GM18507 (cell line): ENCODE results near the gene KRTAP1-5.
"Not testable (repeated sequence)": the region's sequence is repeated elsewhere in the genome, so short reads cannot be mapped to it uniquely, and the experiment has no call there.

Experiments used
- DNase-seq: peaks from one replicate; pipeline ENCODE4 v3.0.0; 2011; ENCODE audit warnings: low read depth; ENCODE audit not compliant: insufficient read length; ENCODE audit errors: extremely low spot score
- FAIRE-seq: peaks from 2 replicates; lab custom pipeline; 2011; peaks lifted over from hg19 to GRCh38; lab: Jason Lieb, UNC

Gene KRTAP1-5

GRCh38 chr17:41052566-41052965 lies 25.6 kb upstream of the KRTAP1-5 start:
- FAIRE-seq: no peak

DNA sequence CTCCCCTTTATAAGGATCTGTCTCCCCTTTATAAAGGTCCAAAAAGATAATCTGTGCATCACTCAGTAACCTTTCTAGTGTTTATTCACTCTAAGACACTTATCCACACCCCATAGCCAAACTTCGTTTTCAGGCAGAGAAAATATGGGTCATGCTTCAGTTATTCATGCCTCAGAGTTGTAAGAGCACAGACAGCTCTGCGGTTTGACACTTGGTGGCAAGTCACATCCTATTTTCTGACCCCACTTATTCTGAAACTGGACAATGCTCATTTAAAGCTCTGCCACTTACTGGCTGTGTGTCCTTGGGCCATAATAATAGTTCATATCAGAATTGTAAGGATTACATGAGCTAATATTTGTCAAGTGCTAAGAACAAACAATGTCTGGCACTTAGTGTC lies 22.1 kb upstream of the KRTAP1-5 start:
- FAIRE-seq (no peak), DNase-seq (peak; percentile 17)

More at GRCh38 chr17:41052566-41052965, 25.6 kb upstream of the KRTAP1-5 start:
- DNase-seq: no peak

GRCh38 chr17:41048441-41048840 lies 21.4 kb upstream of the KRTAP1-5 start:
- DNase-seq (no peak), FAIRE-seq (no peak)

DNA sequence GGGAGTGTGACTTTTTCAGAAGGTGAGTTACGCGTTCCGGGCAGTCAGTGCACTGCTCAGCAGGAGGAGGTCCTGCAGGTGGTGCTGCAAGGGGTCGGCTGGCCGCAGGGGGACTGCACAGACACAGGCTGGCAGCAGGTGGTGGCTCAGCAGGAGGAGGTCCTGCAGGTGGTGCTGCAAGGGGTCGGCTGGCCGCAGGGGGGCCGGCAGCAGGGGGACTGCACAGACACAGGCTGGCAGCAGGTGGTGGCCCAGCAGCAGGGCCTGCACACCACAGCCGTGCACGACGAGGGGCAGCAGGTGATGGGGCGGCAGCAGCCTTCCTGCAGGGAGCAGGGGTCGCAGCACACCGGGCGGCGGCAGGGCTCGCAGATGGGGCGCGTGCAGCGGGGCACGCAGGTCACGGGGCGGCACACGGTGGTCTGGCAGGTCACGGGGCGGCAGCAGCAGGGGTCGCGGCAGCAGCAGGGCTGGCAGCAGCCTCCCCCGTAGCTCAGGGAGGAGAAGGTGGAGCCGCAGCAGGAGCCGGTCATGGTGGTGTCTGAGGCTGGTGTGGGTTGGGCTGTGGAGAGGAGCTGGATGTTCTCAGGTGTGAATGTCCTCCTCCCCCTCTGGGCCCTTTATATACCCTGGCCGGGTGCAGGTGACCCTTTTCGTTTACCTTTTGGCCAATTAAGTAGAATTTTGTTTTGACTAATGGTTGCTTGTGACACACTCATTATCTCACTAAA lies 19.9 kb upstream of the KRTAP1-5 start, which contains the start of gene KRTAP2-1:
KRTAP2-1 (minus strand) TSS at position 582 of the 731 bp plus-strand sequence; CDS start at position 533, 49 bp downstream.
- DNase-seq: not testable (repeated sequence)

DNA sequence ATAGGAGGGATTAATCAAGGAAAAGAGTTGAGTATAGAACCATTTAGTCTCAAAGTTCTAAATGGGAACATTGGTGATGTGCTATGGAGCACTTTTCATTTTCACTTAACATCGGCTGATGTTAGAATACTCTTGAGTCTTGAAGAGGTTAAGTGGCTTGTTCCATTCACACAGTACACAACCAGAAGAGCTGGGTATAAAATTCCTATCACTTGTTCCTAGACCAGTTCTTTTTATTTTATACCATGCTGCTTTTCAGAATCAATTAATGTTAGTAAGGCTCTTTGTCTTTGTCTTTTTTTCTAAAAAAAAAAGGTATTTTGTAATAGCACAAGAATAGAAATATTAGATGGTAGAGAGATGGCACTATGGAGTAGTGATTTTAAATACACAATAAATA lies 15.9 kb upstream of the KRTAP1-5 start:
- no peak for DNase-seq
- FAIRE-seq: no peak

More for the DNA sequence above, 19.9 kb upstream of the KRTAP1-5 start, which contains the start of gene KRTAP2-1:
- not testable (repeated sequence) for FAIRE-seq

GRCh38 chr17:41040783-41041571 lies 14.0 kb upstream of the KRTAP1-5 start, which contains the start of gene KRTAP1-1:
KRTAP1-1 (minus strand) TSS chr17:41041450; CDS start chr17:41041397, 53 bp downstream.
- DNase-seq, FAIRE-seq: not testable (repeated sequence)

DNA sequence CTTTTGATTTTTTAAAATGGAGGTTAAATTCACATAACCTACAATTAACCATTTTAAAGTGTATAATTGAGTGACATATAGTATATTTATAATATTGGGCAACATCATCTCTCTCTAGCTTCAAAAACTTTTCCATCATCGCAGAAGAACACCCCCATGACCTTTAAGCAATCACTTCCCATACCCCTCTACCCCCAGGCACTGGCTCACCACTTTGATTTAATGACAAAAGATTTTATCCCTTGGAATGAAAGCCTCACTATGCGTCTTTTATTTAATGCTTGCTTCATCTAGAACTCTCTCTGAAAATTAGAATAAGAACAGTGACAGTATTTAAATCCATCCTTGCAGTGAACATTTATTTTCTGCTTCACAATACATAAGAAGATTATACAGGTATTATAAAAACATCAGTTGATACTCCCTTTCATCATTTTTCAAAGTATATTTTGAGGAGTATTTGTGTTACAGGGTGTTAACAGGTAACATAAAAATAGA lies 10.9 kb upstream of the KRTAP1-5 start:
- FAIRE-seq (no peak), DNase-seq (no peak)

DNA sequence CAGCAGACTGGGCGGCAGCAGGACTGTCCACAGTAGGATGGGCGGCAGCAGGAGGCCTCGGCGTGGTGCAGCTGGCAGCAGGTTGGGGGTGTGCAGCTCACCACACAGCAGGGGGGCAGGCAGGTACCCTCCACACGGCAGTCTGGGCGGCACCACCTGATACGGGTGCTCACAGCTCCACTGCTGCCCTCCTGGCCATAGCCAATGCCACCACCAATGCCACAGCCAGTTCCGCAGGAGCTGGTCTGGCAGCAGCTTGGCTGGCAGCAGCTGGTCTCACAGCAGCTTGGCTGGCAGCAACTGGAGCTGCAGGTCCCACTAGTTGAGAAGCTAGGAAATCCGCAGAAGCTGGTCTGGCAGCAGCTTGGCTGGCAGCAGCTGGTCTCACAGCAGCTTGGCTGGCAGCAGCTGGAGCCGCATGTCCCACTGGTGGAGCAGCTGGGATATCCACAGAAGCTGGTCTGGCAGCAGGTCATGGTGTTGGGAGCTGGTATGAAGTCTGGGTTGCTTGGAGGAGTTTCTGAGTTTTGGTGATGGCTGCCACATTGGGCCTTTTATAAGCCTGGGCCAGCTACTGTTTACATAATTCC lies 7.4 kb upstream of the KRTAP1-5 start, which contains the start of gene KRTAP1-3:
KRTAP1-3 (minus strand) TSS at position 529 of the 590 bp plus-strand sequence; CDS start at position 476, 53 bp downstream.
- FAIRE-seq, DNase-seq: not testable (repeated sequence)

DNA sequence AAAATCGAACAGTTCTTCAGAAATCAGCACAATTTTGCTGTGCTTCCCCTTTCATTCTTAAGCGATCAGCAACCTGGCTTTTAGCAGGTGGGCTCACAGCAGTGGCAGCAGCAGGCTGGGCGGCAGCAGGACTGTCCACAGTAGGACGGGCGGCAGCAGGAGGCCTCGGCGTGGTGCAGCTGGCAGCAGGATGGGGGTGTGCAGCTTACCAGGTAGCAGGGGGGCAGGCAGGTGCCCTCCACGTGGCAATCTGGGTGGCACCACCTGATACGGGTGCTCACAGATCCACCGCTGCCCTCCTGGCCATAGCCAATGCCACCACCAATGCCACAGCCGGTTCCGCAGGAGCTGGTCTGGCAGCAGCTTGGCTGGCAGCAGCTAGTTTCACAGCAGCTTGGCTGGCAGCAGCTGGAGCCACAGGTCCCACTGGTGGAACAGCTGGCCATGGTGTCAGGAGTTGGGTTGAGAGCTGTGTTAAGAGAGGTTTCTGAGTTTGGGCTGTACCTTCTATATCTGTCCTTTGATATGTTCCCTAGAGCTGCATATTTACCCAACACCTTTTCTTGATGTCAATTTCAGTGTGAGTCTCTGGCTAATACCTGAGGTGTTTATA lies 2.7 kb upstream of the KRTAP1-5 start, which contains the start of gene KRTAP1-4:
KRTAP1-4 (minus strand) TSS at position 563 of the 613 bp plus-strand sequence; CDS start at position 446, 117 bp downstream.
- FAIRE-seq (no peak), DNase-seq (no peak)

- FAIRE-seq: no peak
- DNase-seq: no peak
These were observed 2.3 kb downstream of the KRTAP1-5 start for GRCh38 chr17:41024697-41025096.

DNA sequence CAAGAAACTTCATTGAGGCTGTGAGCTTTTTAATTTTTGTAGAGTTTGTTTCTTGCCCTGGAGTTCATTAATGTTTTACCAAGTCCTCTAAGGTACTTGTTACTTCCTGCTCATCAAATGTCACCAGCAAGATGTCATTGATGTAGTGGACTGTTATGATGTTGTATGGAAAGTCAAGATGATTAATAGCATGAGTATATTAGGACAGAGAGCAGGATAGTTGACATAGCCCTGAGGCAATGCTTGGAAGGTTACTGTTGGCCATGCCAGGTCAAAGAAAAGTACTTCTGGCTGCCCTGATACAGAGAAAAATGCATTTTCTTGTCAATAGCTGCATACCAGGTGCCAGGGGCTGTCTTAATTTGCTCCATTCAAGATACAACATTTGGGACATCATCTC lies 6.7 kb downstream of the KRTAP1-5 start:
- no peak for DNase-seq
- no peak for FAIRE-seq

DNA sequence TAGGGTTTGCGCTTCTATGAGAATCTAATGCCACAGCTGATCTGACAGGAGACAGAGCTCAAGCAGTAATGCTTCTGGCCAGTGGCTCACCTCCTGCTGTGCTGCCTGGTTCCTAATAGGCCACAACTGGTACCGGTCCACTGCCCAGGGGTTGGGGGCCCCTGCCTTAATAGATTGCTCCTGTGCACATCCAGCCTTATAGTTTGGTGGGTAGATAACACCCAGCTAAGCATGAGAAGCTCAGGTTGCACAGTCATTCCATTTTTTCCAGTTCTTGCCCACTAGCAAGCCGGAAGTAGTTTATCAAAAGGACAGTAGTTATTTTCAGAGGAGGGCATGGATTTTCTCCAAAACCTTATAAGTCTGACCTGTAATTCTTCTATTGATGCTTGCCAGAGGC lies 7.6 kb downstream of the KRTAP1-5 start:
- FAIRE-seq: no peak
- DNase-seq: no peak

DNA sequence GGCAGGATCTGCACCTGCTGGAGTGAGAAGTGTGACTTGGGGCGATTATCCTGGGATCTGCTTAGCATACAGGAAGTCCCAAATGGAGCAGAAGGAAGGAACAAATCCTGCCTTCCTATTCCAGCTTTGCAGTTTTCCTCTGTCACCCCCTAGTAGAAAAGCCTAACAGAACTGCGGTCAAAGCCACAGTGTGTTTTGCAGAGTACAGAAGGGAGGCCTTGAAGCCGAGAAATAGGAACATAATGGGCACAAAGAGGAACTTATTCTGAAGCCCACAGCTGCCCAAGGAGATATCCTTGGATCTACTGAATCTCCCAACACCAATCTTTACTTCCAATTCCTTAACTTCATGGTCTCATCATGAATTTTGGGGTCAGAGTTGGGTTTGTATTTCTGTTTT lies 8.5 kb downstream of the KRTAP1-5 start:
- DNase-seq: no peak
- no peak for FAIRE-seq

DNA sequence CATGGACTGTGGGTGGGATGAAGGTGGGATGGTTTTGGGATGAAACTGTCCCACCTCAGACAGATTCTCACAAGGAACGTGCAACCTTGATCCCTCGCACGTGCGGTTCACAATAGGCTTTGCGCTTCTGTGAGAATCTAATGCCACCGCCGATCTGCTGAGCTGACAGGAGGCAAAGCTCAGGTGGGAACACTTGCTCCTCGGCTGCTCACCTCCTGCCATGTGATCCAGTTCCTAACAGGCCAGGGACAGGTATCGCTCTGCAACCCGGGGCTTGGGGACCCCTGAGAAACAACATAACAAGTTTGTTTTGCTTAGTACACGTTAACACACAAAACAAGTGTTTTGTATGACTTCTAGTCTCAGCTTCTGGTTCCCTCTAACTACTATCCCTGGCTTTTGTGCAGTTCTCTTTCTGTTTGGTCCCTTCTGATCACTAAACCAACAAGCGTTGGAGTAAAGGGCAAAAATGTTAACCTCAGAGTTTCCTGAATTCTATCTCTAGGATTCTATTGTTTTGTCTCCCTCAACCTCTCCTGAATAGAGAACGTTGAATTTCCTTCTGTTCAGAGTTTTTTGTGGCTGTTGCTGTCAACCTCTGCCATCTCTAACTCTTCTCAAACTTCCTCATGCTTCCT lies 10.3 kb downstream of the KRTAP1-5 start:
- FAIRE-seq: no peak
- DNase-seq: no peak

GRCh38 chr17:41015454-41015853 lies 11.6 kb downstream of the KRTAP1-5 start:
- FAIRE-seq (no peak), DNase-seq (no peak)

GRCh38 chr17:41013606-41014005 lies 13.4 kb downstream of the KRTAP1-5 start:
- DNase-seq (no peak), FAIRE-seq (no peak)

DNA sequence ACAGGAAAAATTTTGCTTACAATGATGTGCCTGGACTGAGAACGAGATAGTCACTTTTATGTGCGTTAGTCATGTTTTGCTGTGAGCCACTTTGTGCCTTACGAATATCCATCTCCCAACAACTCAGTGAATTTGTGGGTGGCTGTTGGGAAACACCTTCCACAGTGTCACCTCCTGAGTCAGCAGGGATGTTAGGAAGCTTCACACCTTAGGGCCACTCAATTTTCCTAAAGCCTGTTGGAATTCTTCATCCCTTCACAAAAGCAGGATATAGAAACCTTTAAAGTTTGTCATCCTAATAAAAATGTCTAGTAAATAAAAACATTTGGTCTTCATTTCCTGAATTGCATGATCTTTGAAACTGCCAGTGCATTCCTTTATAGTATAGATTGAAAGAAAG lies 13.8 kb downstream of the KRTAP1-5 start:
- DNase-seq: no peak

GRCh38 chr17:41012326-41013120 lies 14.5 kb downstream of the KRTAP1-5 start:
- DNase-seq (no peak), FAIRE-seq (no peak)

More for the DNA sequence above, 13.8 kb downstream of the KRTAP1-5 start:
- FAIRE-seq: no peak
